ENCODE results near the gene KREMEN1. TPM values are rescaled to one million over a fixed set of nuclear protein-coding genes. Genes with fewer than 3 reads are reported as not detected.

Gene KREMEN1
- polyA plus RNA-seq, 6 donors from 2014 or later: 0.12 to 0.20 TPM; not detected in 4

DNA sequence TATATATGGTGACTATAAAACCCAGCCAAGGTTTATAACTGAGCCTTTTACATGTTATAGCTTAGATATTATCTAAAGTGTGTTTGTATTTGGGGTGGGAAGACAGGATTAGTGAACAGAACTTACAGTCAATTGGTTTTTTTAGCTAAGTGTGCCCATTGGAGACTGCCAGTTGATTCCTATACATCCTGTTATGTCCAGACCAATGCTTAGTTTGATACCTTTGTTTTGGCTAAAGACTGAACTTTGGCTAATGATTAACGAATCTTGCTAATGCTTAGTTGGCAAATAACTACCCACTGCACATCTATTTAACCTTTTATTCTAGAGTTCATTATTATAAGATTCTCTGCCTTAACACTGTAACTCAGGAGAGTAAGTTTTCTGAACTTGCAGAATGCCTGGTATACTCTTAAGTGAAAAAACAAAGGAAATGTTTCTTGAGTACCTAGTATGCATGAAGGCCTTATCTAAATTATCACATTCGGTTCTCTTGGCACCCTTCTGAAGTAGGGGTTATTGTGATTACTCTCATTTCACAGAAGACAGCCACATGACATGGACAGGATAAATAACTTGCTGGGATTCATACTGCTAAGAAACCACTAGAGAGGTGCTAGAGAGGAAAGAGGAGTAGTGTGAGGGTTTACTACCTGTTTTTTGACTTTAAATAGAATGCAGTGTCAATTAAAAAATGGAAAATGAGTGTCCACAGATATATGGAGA lies 54.0 kb downstream of the KREMEN1 start:
- Mint-ChIP-seq H3K4me1 (no peaks in the 10 kb centered on the region), H3K27ac (no peak overlapping the region), H3K9me3 (peaks cover 0 to 4% (median 0%) of the 10 kb centered on the region in 7 donors), H3K36me3 (no peaks in the 10 kb centered on the region), H3K27me3 (peaks cover 0 to 12% (median 0%) of the 10 kb centered on the region in 3 donors), H3K4me3 (no peak overlapping the region)
- no peak for DNase-seq
- ATAC-seq (ENCODE audit: low read depth in 2 of 2): no peak

GRCh38 chr22:29128891-29129807 lies 56.3 kb downstream of the KREMEN1 start:
- Mint-ChIP-seq H3K27me3 (peaks cover 5 to 13% (median 9%) of the 10 kb centered on the region in 3 donors), H3K36me3 (peaks cover 4 to 9% of the 10 kb centered on the region in 2 donors), H3K4me1 (no peaks in the 10 kb centered on the region), H3K27ac (no peak overlapping the region), H3K4me3 (no peak overlapping the region), H3K9me3 (peaks cover 0 to 4% (median 0%) of the 10 kb centered on the region in 7 donors)
- ATAC-seq (ENCODE audit: low read depth in 2 of 2): no peak
- no peak for DNase-seq

- Mint-ChIP-seq H3K27me3 (peaks cover 10 to 19% (median 16%) of the 10 kb centered on the region in 3 donors), H3K36me3 (peaks cover 4 to 9% of the 10 kb centered on the region in 2 donors), H3K27ac (no peak overlapping the region), H3K9me3 (peaks cover 0 to 7% (median 0%) of the 10 kb centered on the region in 7 donors), H3K4me1 (no peaks in the 10 kb centered on the region), H3K4me3 (no peak overlapping the region)
- no peak for ATAC-seq (ENCODE audit: low read depth in 2 of 2)
- no peak for DNase-seq
Measured at GRCh38 chr22:29129808-29130140, 56.9 kb downstream of the KREMEN1 start.

DNA sequence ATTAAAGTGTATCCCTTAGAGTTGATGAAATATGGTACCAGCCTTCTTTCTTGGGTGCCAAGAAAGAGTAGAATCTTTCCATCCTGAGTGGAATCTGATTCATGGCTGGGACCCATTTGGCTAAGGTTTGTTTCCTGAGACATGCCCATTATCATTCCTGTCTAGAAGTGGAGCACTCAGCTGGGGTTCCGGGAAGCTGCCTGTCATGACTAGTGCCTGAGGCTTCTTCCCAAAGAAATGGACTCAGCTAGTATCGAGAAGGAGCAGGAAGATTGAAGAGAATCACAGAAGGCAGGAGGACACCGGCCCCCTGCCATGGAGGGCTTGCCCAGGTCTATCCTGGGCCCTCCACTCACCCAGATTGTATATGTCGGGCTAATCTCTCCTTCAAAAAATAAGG lies 57.6 kb downstream of the KREMEN1 start:
- Mint-ChIP-seq H3K27ac (no peak overlapping the region), H3K27me3 (peaks cover 10 to 26% (median 19%) of the 10 kb centered on the region in 3 donors), H3K4me1 (no peaks in the 10 kb centered on the region), H3K36me3 (peaks cover 4 to 9% of the 10 kb centered on the region in 2 donors), H3K4me3 (no peak overlapping the region), H3K9me3 (peaks cover 0 to 7% (median 0%) of the 10 kb centered on the region in 7 donors)
- ATAC-seq (ENCODE audit: low read depth in 2 of 2): no peak
- no peak for DNase-seq

GRCh38 chr22:29133603-29134133 lies 60.8 kb downstream of the KREMEN1 start:
- DNase-seq (no peak), ATAC-seq (ENCODE audit: low read depth in 2 of 2) (no peak)
- Mint-ChIP-seq H3K4me3 (no peak overlapping the region), H3K27ac (peak overlapping the region in 1 of 6 donors; percentile 47), H3K36me3 (peaks cover 4 to 9% of the 10 kb centered on the region in 2 donors), H3K4me1 (no peaks in the 10 kb centered on the region), H3K9me3 (peaks cover 0 to 7% (median 0%) of the 10 kb centered on the region in 7 donors), H3K27me3 (peaks cover 26 to 40% (median 35%) of the 10 kb centered on the region in 3 donors)

DNA sequence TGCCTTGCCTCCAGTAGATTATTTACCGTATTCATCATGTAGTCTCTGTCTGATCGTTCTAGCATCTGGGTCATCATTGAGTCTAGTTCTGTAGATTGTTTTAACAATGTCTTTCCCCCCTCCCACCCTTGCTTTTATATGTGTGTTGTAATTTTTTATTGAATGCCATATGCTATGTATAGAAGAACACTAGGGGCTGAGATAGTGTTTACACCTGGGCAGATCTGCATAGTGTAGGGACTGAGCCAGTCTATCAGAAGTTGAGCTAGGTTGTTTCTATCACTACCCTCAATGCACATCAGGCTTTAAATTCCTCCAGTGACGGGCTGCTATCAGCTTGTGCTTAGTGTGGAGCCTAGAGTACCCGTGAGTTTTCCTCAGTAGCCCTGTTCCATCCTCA lies 61.6 kb downstream of the KREMEN1 start:
- Mint-ChIP-seq H3K4me3 (no peak overlapping the region), H3K27me3 (peaks cover 30 to 40% (median 40%) of the 10 kb centered on the region in 3 donors), H3K27ac (no peak overlapping the region), H3K9me3 (peaks cover 0 to 7% (median 0%) of the 10 kb centered on the region in 7 donors), H3K36me3 (peaks cover 9% of the 10 kb centered on the region in 2 donors), H3K4me1 (no peaks in the 10 kb centered on the region)
- no peak for DNase-seq
- no peak for ATAC-seq (ENCODE audit: low read depth in 2 of 2)

- Mint-ChIP-seq H3K27ac (no peak overlapping the region), H3K9me3 (peaks cover 0 to 7% (median 0%) of the 10 kb centered on the region in 7 donors), H3K4me1 (no peaks in the 10 kb centered on the region), H3K27me3 (peaks cover 32 to 51% (median 46%) of the 10 kb centered on the region in 3 donors), H3K36me3 (peaks cover 9% of the 10 kb centered on the region in 2 donors), H3K4me3 (peak overlapping the region in 1 of 8 donors; percentile 9)
- no peak for DNase-seq
- ATAC-seq (ENCODE audit: low read depth in 2 of 2): no peak
Measured at GRCh38 chr22:29136782-29137700, 64.2 kb downstream of the KREMEN1 start.

GRCh38 chr22:29138556-29139305 lies 65.9 kb downstream of the KREMEN1 start:
- Mint-ChIP-seq H3K27me3 (peaks cover 30 to 58% (median 46%) of the 10 kb centered on the region in 3 donors), H3K9me3 (peaks cover 0 to 5% (median 0%) of the 10 kb centered on the region in 7 donors), H3K4me3 (no peak overlapping the region), H3K36me3 (peaks cover 4 to 6% of the 10 kb centered on the region in 2 donors), H3K27ac (peak overlapping the region in 1 of 6 donors; percentile 78), H3K4me1 (peaks cover 0 to under 1% (median 0%) of the 10 kb centered on the region in 3 donors)
- DNase-seq: no peak
- ATAC-seq (ENCODE audit: low read depth in 2 of 2): no peak

GRCh38 chr22:29139965-29140782 lies 67.3 kb downstream of the KREMEN1 start:
- Mint-ChIP-seq H3K4me1 (peaks cover 3 to 7% (median 3%) of the 10 kb centered on the region in 3 donors), H3K4me3 (no peak overlapping the region), H3K27ac (no peak overlapping the region), H3K27me3 (peaks cover 24 to 53% (median 44%) of the 10 kb centered on the region in 3 donors), H3K36me3 (peaks cover 0 to 5% of the 10 kb centered on the region in 2 donors), H3K9me3 (no peaks in the 10 kb centered on the region)
- ATAC-seq (ENCODE audit: low read depth in 2 of 2) (no peak), DNase-seq (no peak)

DNA sequence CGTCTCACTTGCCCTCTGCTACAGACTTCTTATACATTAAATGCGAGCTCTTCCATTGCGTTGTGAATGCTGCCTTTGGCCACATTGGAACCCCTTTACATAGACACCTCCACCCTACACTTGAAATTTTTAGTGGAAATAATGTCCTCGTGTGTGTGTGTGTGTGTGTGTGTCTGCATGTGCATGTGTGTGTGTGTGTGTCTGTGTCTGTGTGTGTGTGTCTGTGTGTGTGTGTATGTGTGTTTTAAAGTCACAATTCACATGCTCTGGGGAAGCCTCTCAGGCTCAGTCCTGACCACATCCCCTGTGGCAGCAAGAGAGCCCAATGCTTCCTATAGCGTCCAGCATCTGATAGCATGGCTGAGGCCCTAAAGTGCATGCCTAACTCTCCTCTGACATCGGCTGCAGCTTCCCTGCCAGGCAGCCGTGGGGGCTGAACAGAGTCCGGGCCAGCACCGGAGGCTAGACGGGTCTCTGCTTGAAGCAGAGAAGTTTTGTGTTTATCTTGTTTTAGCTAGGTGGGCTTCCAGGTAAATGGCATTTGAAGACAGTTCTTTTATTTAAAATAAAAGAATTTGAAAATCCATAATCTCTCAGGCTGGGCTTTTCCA lies 68.3 kb downstream of the KREMEN1 start:
- H3K27ac Mint-ChIP-seq: no peak overlapping the region
- no peak for ATAC-seq (ENCODE audit: low read depth in 2 of 2)
- H3K27me3 Mint-ChIP-seq: peaks cover 20 to 56% (median 48%) of the 10 kb centered on the region in 3 donors
- H3K9me3 Mint-ChIP-seq: no peaks in the 10 kb centered on the region
- H3K4me1 Mint-ChIP-seq: peaks cover 3 to 7% (median 3%) of the 10 kb centered on the region in 3 donors
- no peak for DNase-seq
- H3K4me3 Mint-ChIP-seq: no peak overlapping the region
- H3K36me3 Mint-ChIP-seq: peaks cover 0 to 5% of the 10 kb centered on the region in 2 donors

DNA sequence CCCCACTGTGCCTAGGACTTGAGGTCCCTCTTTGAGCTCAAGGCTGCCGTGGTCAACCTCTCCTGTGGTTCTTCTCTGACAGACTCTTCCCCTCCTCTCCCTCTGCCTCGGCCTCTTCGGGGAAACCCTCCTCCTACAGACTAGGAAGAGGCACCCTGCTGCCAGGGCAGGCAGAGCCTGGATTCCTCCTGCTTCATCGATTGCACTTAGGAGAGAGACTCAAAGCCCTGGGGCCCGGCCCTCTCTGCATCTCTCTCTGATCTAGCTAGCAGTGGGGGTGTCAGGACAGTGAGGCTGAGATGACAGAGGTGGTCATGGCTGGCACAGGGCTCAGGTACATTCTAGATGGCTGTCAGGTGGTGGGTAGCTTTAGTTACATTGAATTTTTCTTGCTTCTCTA lies 69.3 kb downstream of the KREMEN1 start:
- Mint-ChIP-seq H3K4me3 (no peak overlapping the region), H3K27ac (no peak overlapping the region)

More for the DNA sequence above, 69.3 kb downstream of the KREMEN1 start:
- Mint-ChIP-seq H3K36me3 (peaks cover 0 to 5% of the 10 kb centered on the region in 2 donors), H3K9me3 (no peaks in the 10 kb centered on the region), H3K4me1 (peaks cover 3 to 7% (median 3%) of the 10 kb centered on the region in 3 donors), H3K27me3 (peaks cover 18 to 53% (median 47%) of the 10 kb centered on the region in 3 donors)
- no peak for DNase-seq
- no peak for ATAC-seq (ENCODE audit: low read depth in 2 of 2)

Measured in naive B cell (primary cell).